WTC11 (cell line): Measurements from ENCODE around the gene PDSS2. TPM values are rescaled to one million over a fixed set of nuclear protein-coding genes. Genes with fewer than 3 reads are reported as not detected.

Source experiments
- ATAC-seq: fragments of 200-7000 bp; cut with Tn5 transposase; 2 replicates; pipeline ENCODE4 v1.10.0; 2021; ENCODE audit warnings: mild to moderate bottlenecking, moderate library complexity
- CTCF ChIA-PET: fragments of 300-600 bp; sonication (Branson Sonifier 250); formaldehyde crosslinking; loops from one replicate; lab custom pipeline; 2021; ENCODE audit warnings: antibody characterized with exemption; lab: Charles Lee
- POLR2A ChIA-PET: fragments of 350-600 bp; sonication (Branson Sonifier 250); formaldehyde crosslinking; loops from one replicate; lab custom pipeline; 2021; ENCODE audit warnings: antibody characterized with exemption; lab: Charles Lee
- DNase-seq: peaks from one replicate; pipeline ENCODE4 v3.0.0; 2021; ENCODE audit warnings: low spot score
- H3K27ac Mint-ChIP-seq: 2 replicates; pipeline ENCODE4 v1.8.0; 2021; ENCODE audit warnings: mixed read lengths
- H3K27me3 Mint-ChIP-seq: 2 replicates; pipeline ENCODE4 v1.8.0; 2021; ENCODE audit warnings: low read depth, mild to moderate bottlenecking, moderate library complexity, mixed read lengths
- H3K36me3 Mint-ChIP-seq: 2 replicates; pipeline ENCODE4 v1.8.0; 2021; ENCODE audit warnings: mixed read lengths
- H3K4me1 Mint-ChIP-seq: 2 replicates; pipeline ENCODE4 v1.8.0; 2022; ENCODE audit warnings: mixed read lengths
- H3K4me3 Mint-ChIP-seq: 2 replicates; pipeline ENCODE4 v1.8.0; 2021; ENCODE audit warnings: mild to moderate bottlenecking, moderate library complexity, mixed read lengths
- H3K9me3 Mint-ChIP-seq: 2 replicates; pipeline ENCODE4 v1.8.0; 2021; ENCODE audit warnings: mixed read lengths
- ELF4 ChIP-seq: sonication (generic); formaldehyde crosslinking; IDR thresholded peaks from 2 replicates; pipeline ENCODE4 v1.8.1; 2022; ENCODE audit warnings: low read depth, mild to moderate bottlenecking, moderate library complexity, missing genetic modification reagents
- EMX1 ChIP-seq: fragments of 250-450 bp; sonication (Bioruptor Pico); IDR thresholded peaks from 2 replicates; pipeline ENCODE4 v1.8.0; 2021; ENCODE audit warnings: mild to moderate bottlenecking
- FOXP1 ChIP-seq: sonication (generic); formaldehyde crosslinking; IDR thresholded peaks from 2 replicates; pipeline ENCODE4 v1.8.0; 2022; ENCODE audit warnings: missing genetic modification reagents, mild to moderate bottlenecking, moderate library complexity, borderline replicate concordance
- GRHL2 ChIP-seq: fragments of 250-450 bp; sonication (Bioruptor Pico); IDR thresholded peaks from 2 replicates; pipeline ENCODE4 v1.8.0; 2022; ENCODE audit warnings: mild to moderate bottlenecking, moderate library complexity; ENCODE audit not compliant: insufficient replicate concordance, severe bottlenecking
- MXD4 ChIP-seq: fragments of 250-450 bp; sonication (Bioruptor Pico); IDR thresholded peaks from 2 replicates; pipeline ENCODE4 v1.8.0; 2021; ENCODE audit warnings: mild to moderate bottlenecking, moderate library complexity, borderline replicate concordance
- MYBL2 ChIP-seq: sonication (generic); formaldehyde crosslinking; IDR thresholded peaks from 2 replicates; pipeline ENCODE4 v1.8.1; 2023; ENCODE audit warnings: mild to moderate bottlenecking, moderate library complexity, missing genetic modification reagents
- NFATC4 ChIP-seq: fragments of 250-450 bp; sonication (Bioruptor Pico); IDR thresholded peaks from 2 replicates; pipeline ENCODE4 v1.9.0; 2021; ENCODE audit warnings: mild to moderate bottlenecking
- SOX15 ChIP-seq: fragments of 250-450 bp; sonication (Bioruptor Pico); IDR thresholded peaks from 2 replicates; pipeline ENCODE4 v1.9.0; 2021; ENCODE audit warnings: mild to moderate bottlenecking
- TEAD1 ChIP-seq: sonication (generic); formaldehyde crosslinking; IDR thresholded peaks from 2 replicates; pipeline ENCODE4 v1.8.0; 2022; ENCODE audit warnings: mild to moderate bottlenecking, missing genetic modification reagents
- ZNF232 ChIP-seq: sonication (generic); formaldehyde crosslinking; IDR thresholded peaks from 2 replicates; pipeline ENCODE4 v1.8.0; 2022; ENCODE audit warnings: mild to moderate bottlenecking, missing genetic modification reagents
- ZNF416 ChIP-seq: fragments of 250-450 bp; sonication (Bioruptor Pico); IDR thresholded peaks from 2 replicates; pipeline ENCODE4 v1.9.0; 2021; ENCODE audit warnings: mild to moderate bottlenecking, inconsistent platforms
- total RNA-seq: library from RNA; stranded (reverse); gene quantifications from 3 replicates; pipeline ENCODE4 v1.2.3, GENCODE V29; 2021
- TF ChIP-seq, protein P1 (sequence below): fragments of 200-600 bp; IDR thresholded peaks from 2 replicates; pipeline ENCODE4 v1.8.0; 2022; ENCODE audit warnings: antibody characterized with exemption
- TF ChIP-seq, protein P2 (sequence below): sonication (generic); formaldehyde crosslinking; IDR thresholded peaks from 2 replicates; pipeline ENCODE4 v1.8.0; 2023; ENCODE audit warnings: mild to moderate bottlenecking, missing genetic modification reagents
- TF ChIP-seq, protein P3 (sequence below): sonication (generic); formaldehyde crosslinking; IDR thresholded peaks from 2 replicates; pipeline ENCODE4 v1.8.1; 2022; ENCODE audit warnings: missing genetic modification reagents, borderline replicate concordance
- TF ChIP-seq, protein P4 (sequence below): sonication (generic); formaldehyde crosslinking; IDR thresholded peaks from 2 replicates; pipeline ENCODE4 v1.8.1; 2022; ENCODE audit warnings: low read depth, mild to moderate bottlenecking, moderate library complexity, missing genetic modification reagents, borderline replicate concordance
- TF ChIP-seq, protein P5 (sequence below): sonication (generic); formaldehyde crosslinking; IDR thresholded peaks from 2 replicates; pipeline ENCODE4 v1.8.1; 2023; ENCODE audit warnings: mild to moderate bottlenecking, missing genetic modification reagents
- TF ChIP-seq, protein P6 (sequence below): sonication (generic); formaldehyde crosslinking; IDR thresholded peaks from 2 replicates; pipeline ENCODE4 v1.8.1; 2022; ENCODE audit warnings: mild to moderate bottlenecking, missing genetic modification reagents, moderate library complexity, borderline replicate concordance

The PDSS2 gene
- total RNA-seq, 1 experiment from 2014 or later: 18.3 TPM

DNA sequence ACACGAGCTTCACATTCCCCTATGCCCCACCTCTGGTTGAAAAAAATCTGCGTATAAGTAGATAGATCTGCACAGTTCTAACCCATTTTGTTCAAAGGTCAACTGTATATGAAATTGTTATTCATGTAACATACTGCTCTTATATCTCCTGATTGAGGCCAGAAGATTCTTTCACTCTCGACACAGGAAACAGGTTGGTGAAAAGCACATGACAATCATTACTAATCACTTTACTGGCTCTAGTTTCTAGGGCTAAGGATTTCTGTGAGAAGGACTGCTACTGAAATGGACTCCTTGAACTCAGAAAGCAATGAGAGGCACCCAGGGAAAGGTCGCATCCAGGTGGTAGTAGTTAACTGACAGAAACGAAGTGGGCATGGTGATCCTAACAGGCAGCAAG lies 21.7 kb downstream of the PDSS2 start (continued):
- TF ChIP-seq, protein P1, sequence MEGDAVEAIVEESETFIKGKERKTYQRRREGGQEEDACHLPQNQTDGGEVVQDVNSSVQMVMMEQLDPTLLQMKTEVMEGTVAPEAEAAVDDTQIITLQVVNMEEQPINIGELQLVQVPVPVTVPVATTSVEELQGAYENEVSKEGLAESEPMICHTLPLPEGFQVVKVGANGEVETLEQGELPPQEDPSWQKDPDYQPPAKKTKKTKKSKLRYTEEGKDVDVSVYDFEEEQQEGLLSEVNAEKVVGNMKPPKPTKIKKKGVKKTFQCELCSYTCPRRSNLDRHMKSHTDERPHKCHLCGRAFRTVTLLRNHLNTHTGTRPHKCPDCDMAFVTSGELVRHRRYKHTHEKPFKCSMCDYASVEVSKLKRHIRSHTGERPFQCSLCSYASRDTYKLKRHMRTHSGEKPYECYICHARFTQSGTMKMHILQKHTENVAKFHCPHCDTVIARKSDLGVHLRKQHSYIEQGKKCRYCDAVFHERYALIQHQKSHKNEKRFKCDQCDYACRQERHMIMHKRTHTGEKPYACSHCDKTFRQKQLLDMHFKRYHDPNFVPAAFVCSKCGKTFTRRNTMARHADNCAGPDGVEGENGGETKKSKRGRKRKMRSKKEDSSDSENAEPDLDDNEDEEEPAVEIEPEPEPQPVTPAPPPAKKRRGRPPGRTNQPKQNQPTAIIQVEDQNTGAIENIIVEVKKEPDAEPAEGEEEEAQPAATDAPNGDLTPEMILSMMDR: no peak
- TF ChIP-seq NFATC4 (CRISPR knock-in tag): no peak
- no peak for TF ChIP-seq GRHL2 (CRISPR knock-in tag)
- TF ChIP-seq SOX15 (CRISPR knock-in tag): no peak
- TF ChIP-seq, protein P2, sequence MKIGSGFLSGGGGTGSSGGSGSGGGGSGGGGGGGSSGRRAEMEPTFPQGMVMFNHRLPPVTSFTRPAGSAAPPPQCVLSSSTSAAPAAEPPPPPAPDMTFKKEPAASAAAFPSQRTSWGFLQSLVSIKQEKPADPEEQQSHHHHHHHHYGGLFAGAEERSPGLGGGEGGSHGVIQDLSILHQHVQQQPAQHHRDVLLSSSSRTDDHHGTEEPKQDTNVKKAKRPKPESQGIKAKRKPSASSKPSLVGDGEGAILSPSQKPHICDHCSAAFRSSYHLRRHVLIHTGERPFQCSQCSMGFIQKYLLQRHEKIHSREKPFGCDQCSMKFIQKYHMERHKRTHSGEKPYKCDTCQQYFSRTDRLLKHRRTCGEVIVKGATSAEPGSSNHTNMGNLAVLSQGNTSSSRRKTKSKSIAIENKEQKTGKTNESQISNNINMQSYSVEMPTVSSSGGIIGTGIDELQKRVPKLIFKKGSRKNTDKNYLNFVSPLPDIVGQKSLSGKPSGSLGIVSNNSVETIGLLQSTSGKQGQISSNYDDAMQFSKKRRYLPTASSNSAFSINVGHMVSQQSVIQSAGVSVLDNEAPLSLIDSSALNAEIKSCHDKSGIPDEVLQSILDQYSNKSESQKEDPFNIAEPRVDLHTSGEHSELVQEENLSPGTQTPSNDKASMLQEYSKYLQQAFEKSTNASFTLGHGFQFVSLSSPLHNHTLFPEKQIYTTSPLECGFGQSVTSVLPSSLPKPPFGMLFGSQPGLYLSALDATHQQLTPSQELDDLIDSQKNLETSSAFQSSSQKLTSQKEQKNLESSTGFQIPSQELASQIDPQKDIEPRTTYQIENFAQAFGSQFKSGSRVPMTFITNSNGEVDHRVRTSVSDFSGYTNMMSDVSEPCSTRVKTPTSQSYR (CRISPR knock-in tag): no peak
- TF ChIP-seq TEAD1 (CRISPR knock-in tag): no peak
- no peak for TF ChIP-seq EMX1 (CRISPR knock-in tag)
- TF ChIP-seq, protein P3, sequence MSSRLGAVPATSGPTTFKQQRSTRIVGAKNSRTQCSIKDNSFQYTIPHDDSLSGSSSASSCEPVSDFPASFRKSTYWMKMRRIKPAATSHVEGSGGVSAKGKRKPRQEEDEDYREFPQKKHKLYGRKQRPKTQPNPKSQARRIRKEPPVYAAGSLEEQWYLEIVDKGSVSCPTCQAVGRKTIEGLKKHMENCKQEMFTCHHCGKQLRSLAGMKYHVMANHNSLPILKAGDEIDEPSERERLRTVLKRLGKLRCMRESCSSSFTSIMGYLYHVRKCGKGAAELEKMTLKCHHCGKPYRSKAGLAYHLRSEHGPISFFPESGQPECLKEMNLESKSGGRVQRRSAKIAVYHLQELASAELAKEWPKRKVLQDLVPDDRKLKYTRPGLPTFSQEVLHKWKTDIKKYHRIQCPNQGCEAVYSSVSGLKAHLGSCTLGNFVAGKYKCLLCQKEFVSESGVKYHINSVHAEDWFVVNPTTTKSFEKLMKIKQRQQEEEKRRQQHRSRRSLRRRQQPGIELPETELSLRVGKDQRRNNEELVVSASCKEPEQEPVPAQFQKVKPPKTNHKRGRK (CRISPR knock-in tag): no peak
- no peak for TF ChIP-seq ELF4 (CRISPR knock-in tag)
- TF ChIP-seq, protein P4, sequence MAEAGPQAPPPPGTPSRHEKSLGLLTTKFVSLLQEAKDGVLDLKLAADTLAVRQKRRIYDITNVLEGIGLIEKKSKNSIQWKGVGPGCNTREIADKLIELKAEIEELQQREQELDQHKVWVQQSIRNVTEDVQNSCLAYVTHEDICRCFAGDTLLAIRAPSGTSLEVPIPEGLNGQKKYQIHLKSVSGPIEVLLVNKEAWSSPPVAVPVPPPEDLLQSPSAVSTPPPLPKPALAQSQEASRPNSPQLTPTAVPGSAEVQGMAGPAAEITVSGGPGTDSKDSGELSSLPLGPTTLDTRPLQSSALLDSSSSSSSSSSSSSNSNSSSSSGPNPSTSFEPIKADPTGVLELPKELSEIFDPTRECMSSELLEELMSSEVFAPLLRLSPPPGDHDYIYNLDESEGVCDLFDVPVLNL: no peak
- TF ChIP-seq, protein P5, sequence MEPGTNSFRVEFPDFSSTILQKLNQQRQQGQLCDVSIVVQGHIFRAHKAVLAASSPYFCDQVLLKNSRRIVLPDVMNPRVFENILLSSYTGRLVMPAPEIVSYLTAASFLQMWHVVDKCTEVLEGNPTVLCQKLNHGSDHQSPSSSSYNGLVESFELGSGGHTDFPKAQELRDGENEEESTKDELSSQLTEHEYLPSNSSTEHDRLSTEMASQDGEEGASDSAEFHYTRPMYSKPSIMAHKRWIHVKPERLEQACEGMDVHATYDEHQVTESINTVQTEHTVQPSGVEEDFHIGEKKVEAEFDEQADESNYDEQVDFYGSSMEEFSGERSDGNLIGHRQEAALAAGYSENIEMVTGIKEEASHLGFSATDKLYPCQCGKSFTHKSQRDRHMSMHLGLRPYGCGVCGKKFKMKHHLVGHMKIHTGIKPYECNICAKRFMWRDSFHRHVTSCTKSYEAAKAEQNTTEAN (CRISPR knock-in tag): no peak

DNA sequence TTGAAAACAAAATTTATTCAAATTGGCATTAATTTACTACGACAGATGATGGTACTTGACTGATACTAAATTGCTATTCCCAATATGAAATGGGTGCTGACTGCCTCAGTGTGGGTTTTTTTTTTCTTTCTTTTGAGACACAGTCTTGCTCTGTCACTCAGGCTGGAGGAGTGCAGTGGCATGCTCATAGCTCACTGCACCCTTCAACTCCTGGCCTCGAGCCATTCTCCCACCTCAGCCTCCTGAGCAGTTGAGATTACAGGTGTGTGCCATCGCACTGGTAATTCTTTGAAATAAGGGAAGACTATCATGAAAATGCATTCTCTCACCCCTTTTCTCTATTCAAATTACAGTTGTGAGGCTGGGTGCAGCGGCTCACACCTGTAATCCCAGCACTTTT lies 22.5 kb downstream of the PDSS2 start:
- H3K27me3 Mint-ChIP-seq: no peaks in the 10 kb centered on the region
- CTCF ChIA-PET: no interaction called here
- no peak for DNase-seq

DNA sequence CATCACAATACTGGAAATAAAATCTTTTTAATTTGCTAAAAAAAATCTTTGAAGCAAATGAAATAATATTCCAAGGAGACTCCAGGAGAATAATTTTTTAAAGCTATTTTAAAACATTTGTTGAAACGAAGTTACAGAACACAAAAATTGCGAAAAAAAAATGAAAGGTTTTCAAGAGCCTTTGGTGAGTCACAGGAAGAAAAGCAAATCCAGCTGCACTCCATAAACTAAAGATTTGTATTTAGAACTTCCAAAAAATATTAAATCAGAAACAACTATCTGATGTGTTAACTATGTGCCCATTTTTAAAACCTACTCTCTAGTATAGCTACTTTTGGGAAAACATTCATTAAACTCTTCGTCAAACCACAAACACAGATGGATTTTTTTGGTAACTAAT lies 23.6 kb downstream of the PDSS2 start:
- no peak overlapping the region for H3K4me3 Mint-ChIP-seq
- peaks cover 6% of the 10 kb centered on the region; the same call in 1 of the 2 replicates for H3K4me1 Mint-ChIP-seq
- CTCF ChIA-PET: interaction anchor here (1.1 kb wide), 1 partner anchor 118 kb away, joined by 3 read pairs; no protein-coding TSS in a partner anchor
- no peaks in the 10 kb centered on the region for H3K27me3 Mint-ChIP-seq
- DNase-seq: no peak
- TF ChIP-seq ZNF232 (no peak), MXD4 (no peak), ZNF416 (no peak)
- TF ChIP-seq, protein P6, sequence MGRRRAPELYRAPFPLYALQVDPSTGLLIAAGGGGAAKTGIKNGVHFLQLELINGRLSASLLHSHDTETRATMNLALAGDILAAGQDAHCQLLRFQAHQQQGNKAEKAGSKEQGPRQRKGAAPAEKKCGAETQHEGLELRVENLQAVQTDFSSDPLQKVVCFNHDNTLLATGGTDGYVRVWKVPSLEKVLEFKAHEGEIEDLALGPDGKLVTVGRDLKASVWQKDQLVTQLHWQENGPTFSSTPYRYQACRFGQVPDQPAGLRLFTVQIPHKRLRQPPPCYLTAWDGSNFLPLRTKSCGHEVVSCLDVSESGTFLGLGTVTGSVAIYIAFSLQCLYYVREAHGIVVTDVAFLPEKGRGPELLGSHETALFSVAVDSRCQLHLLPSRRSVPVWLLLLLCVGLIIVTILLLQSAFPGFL (CRISPR knock-in tag): no peak
- TF ChIP-seq, all 79 proteins: peak for 0
- no peak for ATAC-seq
- H3K9me3 Mint-ChIP-seq: peaks cover 9% of the 10 kb centered on the region
- POLR2A ChIA-PET: no interaction called here
- H3K27ac Mint-ChIP-seq: no peak overlapping the region
- no peaks in the 10 kb centered on the region; the same call in 1 of the 2 replicates for H3K36me3 Mint-ChIP-seq

More for the DNA sequence above, 22.5 kb downstream of the PDSS2 start:
- Mint-ChIP-seq H3K9me3 (peaks cover 9% of the 10 kb centered on the region), H3K4me1 (peaks cover 6% of the 10 kb centered on the region; the same call in 1 of the 2 replicates), H3K27ac (no peak overlapping the region), H3K4me3 (no peak overlapping the region), H3K36me3 (no peaks in the 10 kb centered on the region; the same call in 1 of the 2 replicates)
- TF ChIP-seq MYBL2: no peak
- no peak for TF ChIP-seq FOXP1
- no peak for ATAC-seq
- POLR2A ChIA-PET: no interaction called here
